ENCODE results near the gene KRTAP10-3.

The KRTAP10-3 gene

DNA sequence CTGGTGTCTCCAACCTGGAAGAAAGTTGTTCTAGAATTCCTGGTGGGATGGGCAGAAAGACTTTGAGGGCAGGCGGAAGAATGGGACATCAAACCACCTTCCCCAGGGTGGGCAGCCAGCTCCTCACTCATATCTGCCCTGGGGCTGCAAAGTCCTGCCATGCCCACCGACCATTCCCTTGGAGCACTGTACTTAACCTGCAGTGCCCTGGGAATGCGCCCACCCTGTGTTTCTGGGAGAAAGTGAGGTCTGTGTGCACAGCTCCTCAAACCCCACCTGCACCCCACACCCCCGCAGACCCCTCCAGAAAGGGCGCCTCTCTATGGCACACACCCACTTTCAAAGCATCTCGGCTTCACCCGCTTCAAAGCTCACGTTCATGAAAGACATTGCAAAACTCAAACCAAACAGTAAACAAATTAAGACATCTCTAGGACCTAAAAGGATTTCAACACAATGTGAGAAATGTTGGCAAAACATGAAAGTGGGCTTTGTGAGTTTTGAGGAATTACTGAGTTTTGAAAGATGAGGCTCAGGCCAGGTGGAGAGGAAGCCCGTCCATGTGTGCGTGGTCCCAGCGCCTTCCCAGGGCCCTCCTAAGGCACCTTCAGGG lies 43.7 kb downstream of the KRTAP10-3 start:
- no peak for DNase-seq

DNA sequence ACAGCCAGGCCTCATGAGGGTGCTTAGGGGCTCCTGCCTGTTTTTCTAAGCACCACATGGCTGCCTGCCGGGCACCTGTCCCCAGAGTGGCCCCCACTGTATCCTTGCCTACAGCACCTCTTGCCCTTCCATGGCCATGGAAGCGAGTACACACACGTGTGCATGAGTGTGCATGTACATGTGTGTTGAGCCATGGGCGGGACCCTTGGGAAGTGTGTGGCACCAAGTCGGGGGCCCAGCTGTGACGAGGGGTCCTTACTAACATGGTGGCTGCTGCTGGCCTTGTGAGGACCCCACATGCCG lies 44.4 kb downstream of the KRTAP10-3 start:
- no peak for DNase-seq

DNA sequence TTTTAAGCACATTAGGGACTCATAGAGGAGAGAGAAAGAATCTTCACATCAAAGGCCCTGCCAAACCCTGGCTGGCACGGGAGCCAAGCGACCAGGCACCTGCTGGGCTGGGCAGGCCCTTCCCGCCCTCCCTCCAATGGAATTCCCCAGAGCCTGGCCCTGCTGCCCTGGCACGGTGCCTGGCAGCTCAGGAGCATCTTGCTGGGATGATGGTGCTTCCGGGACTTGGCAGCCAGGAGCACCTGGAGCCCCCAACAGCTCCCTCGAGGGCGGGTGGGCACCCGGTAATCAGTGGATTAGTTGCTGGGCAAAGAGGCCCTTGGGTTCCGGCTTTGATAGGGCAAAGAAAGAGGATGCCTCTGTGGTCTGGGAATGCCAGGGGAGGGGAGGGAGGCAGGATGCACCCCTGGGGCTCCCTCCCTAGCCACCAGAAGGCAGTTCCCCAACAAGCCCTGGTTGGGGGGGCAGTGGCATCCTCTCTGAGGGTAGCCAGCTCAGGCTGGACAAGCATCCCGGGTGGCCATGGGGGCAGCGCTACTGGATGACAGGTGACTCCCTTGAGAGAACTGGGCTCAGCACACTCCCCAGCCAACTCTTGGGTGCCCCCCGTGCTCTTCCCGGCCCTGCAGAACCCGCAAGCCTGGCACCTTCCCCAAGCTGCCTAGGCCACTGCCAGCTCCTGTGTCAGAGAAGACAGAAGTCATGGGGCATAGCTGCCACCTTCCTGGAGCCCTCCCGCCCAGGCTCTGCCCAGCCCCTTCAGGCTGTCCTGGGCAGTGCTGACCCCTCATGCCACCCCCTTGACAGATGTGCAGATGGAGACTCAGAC lies 45.0 kb downstream of the KRTAP10-3 start:
- no peak for DNase-seq

DNA sequence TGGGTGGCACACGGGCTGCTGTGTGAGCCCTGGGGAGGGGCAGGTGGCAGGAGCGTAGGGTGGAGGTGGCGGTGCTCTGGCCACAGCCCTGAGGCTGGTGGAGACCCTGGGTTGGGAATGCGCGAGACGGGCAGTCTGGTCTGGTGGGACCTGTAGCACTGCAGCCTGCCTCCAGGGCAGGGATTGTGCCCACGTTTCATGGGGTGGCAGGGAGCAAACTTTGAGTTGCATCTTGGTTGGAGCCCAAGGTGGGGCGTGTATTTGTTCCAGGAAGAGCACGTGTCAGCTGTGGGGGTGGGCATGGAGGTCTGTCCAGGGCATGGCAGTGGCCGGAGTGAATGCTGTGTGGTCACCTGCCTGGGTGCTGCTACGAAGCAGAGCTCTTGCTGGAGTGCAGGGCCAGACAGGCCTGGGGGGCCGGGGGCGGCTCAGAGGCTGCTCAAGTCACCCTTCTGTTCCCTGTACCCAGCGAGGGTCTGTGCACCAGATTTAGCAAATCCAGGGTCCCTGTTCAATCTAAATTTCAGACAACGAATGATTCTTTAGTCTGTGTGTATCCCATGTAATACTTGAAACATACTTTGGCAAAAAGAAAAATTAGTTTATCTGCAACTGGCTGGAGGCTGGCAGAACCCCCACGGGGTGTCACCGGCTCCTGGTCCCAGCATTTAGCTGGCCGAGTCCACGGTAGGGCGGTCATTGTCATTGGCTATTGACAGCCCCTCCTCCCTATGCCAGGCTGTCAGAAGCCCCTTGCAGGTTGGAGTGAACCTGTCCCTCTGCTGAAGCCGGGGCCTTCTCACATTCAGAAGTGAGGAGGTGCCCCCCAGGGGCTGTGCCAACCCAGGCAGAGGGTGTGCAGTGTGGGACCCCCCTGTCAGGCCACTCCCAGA lies 45.9 kb downstream of the KRTAP10-3 start:
- no peak for DNase-seq

DNA sequence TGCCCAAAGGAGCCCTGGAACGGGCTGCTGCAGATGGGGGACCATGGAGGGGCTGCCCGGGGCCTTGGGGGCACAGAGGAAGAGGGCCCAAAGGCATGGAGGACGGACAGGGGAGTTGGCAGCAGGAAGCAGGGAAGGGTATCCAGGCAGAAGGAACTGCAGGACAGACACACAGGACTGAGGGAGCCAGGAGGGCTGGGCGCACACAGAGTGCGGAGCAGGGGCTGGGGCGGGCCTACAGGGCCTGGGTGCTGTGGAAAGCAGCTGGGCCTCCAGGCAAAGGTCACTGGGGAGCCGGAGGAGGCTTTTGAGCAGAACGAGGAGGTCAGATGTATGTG lies 46.7 kb downstream of the KRTAP10-3 start:
- no peak for DNase-seq

DNA sequence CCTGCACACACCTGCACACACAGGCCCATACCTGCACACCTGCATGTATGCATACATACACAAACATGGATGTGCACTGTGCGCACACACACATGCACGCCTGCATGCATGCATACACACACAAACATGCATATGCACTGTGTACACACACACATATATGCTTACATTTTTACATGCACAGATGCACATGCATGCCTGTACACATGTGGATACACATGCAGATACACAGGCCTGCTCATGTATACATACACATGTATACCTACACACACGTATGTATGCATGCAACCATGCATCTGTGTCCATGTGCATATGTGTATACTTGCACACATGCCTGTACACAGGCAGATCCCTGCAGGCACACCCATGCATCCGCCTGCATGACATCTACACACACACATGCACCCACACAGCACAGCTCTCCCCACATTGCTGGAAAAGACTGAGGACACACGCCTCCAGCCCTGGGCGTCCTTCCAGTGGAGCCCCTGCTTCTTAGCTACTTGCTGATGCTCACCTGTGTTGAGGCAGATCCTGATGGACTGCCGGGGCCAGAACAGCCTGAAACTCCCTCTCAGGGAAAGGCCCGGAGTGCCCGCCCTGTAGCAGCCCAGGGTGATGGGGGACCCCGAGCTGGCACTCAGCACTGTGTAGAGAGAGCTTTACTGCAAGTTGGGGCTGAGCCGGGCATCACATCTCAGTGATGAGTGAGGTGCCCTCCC lies 47.2 kb downstream of the KRTAP10-3 start:
- no peak for DNase-seq

DNA sequence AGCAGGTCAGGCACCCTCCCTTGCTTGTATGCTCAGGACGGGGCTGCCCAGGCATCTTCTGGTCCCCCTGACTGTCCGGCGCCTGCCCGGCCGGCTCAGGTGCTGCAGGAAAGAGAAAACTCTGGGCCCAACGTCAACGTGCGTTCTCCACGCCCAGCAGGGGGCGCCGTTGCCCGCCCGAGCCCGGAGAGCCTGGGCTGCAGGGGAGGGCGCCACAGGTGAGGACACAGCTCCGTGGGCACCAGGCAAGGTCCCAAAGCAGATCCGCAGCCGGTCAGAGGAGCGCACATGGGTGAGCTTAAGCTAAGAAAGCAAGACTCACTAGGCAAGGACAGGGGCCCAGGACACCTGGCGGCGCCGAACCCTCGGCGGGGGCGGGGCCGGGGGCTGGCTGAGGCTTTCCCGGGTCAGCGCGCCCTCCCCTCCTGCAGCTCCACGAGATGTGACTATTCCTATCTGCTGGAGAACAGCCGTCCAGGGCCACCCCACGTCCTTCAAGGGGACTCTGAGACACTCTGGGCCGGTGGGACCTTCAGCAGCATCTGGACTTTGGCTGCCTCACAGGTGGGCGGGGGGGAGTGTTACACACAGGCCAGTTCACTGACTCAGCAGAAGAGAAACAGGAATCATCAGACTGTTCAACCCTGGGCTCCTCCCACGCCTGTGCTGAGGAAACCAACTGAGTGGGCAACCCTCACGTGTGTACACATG lies 47.9 kb downstream of the KRTAP10-3 start:
- DNase-seq, result peak; percentile 57

DNA sequence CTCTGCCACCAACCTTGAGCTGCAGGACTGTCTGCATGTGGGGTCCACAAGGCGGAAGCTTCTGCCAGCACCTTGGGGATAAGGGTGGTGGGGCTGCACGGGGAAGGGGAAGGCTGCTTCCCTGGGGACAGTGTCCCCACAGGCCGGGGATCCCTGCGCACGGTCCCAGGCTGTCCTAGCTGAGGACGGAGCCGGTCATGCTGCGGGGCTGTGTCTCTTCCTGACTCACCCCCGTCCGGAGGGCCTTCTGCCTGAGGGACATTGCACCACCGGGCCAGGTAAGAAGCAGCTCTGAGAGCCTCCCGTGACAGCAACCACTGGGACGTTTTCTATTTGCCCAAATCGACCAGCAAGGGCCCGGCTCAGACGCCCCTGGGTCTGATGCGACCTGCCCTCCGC lies 48.5 kb downstream of the KRTAP10-3 start:
- DNase-seq, result no peak

DNA sequence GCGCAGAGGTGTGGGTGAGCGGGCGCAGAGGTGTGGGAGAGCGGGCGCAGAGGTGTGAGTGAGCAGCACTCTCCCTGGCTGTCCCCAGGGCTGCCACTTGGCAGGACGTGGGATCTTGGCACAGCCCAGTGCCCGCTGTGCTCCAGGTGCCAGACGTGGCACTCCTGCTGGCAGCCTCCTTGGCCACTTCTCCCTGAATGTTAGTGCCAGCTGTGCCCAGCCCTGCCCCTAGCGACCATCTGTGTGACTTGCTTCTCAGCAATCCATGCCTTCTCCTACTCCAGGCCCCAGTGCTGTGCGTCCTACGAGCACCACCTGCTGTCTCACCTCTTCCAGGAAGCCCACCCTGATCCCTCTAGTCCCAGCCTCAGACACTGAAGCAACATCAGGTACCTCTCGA lies 49.1 kb downstream of the KRTAP10-3 start:
- DNase-seq, result peak; percentile 4

DNA sequence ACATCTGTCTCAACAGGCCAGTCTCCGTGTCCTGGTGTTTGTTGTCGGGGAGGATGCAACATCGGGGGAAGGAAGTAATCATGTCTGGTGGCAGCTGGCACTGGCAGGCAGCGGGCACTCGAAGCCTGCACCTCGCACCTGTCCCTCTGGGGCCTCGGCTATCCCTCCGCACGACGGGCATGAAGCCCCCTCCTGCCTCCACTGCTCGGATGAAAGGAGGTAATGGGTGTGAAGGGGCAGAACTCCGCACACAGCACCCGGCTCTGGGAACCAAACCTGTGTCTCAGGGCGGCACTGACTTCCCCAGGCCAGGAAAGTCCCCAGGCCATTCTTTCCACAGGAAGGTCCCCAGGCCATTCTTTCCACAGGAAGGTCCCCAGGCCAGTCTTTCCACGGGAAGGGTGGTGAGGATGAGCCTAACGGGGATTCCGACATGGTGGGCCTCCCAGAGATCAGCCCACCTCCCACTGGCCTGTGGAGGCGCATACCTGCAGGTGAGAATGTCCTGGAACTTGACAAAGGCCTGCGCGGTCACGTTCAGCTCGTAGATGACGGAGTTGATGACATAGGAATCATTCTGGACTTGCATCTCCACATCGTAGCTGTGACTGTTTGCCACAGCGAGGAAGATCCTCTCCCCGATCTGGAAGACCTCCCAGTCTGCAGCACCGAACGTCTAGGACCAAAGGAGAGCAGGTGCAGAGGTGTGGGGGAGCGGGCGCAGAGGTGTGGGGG lies 49.7 kb downstream of the KRTAP10-3 start:
- no peak for DNase-seq

DNA sequence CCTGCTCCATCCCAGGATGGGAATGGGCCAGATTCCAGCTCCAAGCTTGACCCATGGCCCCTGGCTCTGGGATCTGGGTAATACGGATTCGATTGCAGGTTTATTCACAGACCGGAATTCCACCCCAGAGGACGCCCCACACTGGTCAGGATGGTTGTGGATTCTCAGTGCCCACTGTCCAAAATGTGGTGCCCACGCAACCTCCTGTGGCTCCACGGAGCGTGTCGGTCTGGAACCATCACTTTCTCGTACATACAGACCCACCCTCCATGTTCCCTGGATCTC lies 50.2 kb downstream of the KRTAP10-3 start:
- no peak for DNase-seq

Data from hematopoietic multipotent progenitor cell treated with erythropoietin and hydrocortisone succinate and interleukin-3 and kit ligand, for 8 days (in vitro differentiated cells).